Activated CD8-positive, alpha-beta memory T cell treated with anti-CD3 and anti-CD28 coated beads, Interleukin-2, amount 50 U/mL, for 48 hours (primary cell): ENCODE measurements around the gene GNLY.
"Not testable (repeated sequence)": the region's sequence is repeated elsewhere in the genome, so short reads cannot be mapped to it uniquely, and the experiment has no call there.

Experiments used
- DNase-seq: peaks from one replicate; pipeline ENCODE4 v3.0.0-alpha.2; 2020

Gene GNLY

DNA sequence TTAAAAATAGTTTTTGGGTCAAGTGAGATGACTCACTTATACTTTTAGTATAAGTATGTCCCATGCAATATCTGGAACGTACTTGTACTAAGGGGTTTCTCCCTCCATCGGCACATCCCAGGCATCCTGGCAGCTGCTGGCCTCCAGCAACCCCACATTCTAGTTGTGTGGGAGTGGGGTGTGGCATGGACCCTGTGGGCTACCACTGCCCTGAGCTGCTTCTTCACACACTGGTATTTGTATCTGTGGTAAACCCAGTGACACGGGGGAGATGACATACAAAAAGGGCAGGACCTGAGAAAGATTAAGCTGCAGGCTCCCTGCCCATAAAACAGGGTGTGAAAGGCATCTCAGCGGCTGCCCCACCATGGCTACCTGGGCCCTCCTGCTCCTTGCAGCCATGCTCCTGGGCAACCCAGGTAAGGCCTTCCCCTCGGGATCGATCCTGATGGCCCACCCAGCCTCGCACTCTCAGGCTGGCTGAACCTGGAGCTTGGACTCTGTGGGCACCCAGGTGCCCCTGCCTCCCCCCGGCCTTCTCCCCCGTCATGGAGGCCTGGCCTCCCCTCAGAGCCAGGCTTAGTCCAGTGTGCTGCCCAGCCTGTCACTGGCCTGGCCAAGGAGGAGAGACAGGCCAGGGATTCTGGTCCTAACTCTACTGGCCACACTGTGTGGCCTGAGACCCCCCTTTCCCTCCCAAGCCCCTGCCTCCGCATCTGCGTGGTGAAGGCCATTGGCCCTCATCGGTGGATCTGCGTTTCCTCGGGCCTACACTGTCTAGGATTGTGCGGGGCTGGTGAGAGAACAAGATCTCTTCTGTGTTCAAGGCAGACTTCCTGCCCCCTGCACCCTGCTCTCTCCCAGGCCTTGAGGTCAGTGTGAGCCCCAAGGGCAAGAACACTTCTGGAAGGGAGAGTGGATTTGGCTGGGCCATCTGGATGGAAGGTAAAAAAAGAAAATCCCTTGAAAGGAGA is at the start of gene GNLY:
TSS of gene GNLY (plus strand) at position 307 of the 974 bp plus-strand sequence. CDS start at position 368, 61 bp downstream.
- no peak for DNase-seq

DNA sequence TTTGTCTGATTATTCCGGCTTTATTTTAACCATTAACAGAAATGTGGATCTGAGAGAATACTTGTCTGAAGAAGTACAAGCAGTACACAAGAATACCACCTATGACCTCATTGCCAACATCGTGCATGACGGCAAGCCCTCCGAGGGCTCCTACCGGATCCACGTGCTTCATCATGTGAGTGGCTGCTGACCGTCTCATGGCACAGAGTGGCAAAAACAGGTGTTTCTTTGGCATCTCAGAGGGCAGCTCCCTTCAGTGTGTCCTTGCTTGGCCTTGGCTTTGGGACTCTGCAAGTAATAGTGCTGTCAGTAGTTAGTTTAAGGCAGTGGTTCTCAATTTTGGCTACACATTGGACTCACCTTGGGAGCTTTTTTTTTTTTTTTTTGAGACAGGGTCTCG is 49.2 kb upstream of the GNLY start:
- no peak for DNase-seq

DNA sequence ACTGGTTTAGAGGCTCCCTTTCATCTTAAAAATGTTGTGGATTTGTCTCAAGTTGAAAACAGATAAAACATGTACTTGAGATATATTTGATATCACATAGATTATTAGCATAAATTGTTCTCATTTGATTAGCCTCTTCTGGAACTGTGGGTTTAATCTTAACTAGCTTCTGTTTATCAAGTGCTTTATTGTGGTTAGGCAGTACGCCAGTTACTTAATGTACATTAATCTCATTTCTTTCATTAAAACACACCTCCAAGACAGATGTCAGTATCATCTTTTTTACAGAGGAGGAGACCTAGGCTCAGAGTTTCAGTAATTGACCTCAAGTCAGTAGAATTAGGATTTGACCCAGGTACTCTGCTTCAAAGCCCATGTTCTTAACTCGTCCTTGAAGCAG is 48.0 kb upstream of the GNLY start:
- no peak for DNase-seq

DNA sequence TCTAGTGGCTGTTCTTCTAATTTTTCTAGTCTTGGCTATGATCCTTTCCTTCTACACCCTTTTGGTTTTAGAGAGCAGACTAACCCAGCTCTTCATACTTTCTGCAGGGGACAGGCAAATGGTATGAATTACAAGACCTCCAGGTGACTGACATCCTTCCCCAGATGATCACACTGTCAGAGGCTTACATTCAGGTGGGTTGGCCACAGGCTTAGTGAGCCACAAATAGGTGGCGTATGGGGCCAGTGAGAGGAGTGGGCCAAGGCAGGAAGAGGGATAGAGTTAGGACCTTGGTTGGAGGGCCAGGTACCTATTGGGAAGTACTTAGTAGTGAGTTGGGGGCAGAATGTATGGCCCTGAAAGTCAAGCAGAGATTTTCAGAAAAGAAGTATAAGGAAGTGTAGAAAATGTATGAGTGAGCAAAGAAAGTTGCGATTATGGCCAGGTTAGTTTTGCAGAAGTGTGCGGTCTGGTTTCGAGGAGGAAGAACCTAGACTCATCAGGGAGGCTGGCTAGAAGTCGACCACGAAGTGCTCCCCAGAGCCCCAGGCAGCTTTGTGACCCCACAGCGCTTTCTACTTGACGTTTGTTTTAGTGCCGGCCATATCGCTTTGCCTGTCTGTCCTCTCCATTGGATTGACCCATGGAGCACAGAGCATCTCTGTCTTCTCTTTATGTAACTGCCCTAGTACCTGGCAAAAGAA is 46.2 kb upstream of the GNLY start:
- DNase-seq: no peak

DNA sequence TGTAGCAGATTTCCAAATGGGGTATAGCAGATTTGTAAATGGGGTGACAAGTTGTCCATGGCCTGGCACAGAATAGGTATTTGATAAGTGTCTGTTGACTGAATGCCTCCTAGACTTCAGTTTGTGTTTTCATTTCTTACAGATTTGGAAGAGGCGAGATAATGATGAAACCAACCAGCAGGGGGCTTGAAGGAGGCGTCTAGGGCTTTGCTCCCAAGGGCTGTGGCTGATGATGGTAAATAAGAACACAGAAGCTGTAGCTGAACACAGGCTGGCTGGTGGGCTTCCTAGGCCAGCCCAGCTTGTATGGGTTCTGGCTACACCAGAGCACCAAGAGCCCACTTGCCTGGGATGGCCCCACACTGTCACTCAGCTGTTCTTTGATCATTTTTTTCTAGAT is 45.5 kb upstream of the GNLY start:
- no peak for DNase-seq

DNA sequence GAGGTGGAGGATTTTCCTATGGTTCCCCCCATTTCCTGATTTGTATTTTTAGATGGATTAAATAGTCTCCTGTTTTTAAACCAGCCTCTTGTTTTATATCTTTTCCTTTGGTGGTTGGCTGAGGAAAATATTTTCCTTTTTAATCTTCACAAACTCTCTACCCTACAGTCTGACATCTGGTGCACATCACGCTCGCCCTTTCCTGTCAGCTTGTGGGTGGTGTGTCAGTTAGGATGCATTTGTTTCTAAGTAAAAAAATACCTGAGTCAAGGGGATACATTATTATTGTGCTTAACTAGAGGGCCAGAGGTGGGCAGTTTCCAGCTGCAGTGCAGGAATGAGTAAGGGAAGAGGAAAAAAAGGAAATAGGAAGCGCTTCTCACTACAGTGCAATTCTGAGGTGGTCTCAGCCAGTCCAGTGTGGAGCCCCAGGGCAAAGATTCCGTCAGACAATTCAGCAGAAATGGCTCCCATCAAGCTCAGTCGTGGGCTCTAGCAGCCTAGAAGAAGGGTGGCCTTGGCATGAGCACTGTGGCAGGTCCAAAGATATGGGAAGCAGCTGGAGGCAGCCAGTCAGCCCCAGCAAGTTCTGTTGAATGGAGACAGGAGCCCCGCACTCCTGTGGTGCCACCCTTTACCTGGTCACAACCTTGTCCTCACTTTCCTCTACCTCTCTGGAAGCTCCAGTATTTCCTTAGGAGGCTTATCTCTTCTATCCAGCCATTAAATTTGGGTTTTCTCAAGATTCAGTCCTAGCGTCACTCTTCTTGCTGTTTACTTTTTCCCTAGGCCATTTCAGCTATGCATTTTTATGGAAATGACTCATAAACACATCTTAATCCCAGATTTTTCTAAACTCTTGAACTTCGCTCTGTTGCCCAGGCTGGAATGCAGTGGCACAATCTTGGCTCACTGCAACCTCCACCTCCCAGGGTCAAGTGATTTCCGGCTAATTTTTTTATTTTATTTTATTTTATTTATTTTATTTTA is 44.7 kb upstream of the GNLY start:
- no peak for DNase-seq

DNA sequence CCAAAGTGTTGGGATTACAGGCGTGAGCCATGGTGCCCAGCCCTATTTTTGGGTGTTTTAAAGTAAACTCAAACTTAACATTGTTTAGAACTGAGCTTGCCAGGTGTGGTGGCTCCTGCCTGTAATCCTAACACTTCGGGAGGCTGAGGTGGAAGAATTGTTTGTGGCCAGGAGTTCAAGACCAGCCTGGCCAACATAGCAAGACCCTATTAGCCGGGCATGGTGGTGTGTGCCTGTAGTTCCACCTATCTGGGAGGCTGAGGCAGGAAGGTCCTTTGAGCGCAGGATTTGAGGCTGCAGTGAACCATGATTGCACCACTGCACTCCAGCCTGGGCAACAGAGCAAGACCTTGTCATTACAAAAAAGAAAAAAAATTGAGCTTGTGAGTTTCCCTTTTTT is 43.7 kb upstream of the GNLY start:
- no peak for DNase-seq

DNA sequence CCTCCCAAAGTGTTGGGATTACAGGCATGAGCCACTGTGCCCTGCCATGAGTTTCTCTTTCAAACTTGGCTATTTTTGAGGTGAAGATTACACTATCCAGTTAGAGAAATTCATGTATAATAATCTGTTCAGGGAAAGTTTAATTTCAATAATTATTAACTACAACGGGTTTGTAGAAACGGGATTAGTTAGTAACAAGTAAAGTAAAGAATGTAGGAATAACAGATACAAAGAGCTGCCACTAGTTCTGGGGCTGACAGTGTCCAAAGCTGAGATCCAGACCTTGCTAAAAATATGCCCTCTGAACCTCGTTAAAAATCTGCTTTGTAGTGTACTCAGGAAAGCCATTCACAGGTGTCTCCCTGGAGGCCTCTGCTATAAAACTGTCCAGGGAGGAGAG is 43.1 kb upstream of the GNLY start:
- DNase-seq: no peak

DNA sequence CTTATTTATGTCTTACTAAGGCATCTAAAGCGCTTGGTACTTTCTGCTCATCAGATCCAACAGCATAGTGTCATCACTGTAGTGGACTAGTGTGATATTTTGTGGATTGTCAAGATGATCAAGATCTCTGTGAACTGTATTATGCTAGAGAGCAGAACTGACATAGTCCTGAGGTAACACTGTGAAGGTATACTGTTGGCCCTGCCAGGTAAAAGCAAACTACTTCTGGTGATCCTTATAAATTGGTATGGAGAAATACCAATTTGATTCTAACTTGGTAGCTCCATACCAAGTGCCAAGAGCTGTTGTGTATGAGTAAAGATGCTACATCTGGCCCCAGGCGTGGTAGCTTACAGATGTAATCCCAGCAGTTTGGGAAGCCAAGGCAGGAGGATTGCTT is 42.1 kb upstream of the GNLY start:
- no peak for DNase-seq

DNA sequence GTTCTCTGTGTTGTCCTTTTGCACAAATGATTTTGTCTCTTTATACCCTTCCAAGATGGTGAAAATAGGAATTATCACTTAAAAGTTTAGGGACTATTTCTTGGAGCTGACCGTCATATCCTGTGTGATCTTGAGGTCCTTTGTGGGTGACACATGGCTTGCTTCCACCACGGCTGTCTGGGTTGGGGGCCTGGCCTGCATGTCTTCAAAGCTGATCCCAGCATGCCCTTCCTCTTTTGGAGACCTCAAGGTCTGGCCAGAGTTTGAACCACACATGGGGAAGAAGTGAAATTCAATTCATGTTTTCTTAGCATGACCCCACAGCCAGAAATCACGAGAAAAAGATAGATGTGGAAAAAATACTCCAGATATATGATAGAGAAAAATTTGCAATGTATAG is 40.2 kb upstream of the GNLY start:
- DNase-seq: no peak

DNA sequence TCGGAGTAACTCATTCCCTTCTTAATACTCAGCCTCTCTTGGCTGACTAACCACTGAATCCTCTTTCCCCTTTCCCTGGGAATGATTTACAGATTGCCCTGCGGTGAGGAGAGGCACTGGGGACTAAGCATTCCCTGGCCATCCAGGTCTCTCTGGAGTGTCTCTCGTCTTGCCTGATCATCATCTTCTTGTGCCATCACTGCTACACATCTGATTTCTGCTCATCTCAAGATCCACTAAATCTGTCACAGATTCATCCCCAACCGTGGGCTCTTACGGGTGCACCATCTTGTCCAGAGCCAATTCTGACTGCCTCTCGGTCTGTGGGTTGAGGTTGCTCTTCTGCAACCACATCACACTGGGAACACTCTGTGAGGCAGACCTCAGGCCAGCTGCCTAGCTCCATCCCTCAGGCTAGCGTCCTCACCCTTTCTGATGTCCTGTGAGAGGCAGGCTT is 38.2 kb upstream of the GNLY start:
- DNase-seq: no peak

DNA sequence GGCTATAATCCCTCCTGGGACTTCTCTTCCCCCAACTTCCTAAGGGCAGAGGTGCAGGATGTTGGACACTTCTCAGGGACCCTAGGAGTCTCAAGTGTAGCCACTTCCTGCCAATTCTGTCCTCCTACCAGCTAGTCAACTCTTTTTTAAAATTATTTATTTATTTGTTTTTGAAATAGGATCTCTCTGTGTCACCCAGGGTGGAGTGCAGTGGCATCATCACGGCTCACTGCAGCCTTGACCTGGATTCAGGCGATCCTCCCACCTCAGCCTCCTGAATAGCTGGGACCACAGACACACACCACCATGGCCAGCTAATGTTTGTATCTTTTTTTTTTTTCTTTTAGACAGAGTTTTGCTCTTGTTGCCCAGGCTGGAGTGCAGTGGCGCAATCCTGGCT is 37.7 kb upstream of the GNLY start:
- no peak for DNase-seq

DNA sequence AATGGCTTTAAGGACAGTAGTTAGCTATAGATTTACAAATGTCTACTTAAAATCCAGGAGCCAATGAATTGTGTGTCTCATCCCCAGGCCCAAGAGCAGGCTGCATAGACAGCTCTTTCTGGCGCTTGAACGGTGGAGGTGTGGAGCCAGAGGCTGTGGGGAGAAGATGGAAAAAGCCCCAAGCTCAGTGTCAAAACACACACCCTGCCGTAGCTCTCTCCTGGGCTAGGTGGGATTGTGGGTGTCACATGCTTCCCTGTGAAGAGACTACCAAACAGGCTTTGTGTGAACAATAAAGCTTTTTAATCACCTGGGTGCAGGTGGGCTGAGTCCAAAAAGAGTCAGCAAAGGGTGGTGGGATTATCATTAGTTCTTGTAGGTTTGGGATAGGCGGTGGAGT is 36.8 kb upstream of the GNLY start:
- DNase-seq: not testable (repeated sequence)

DNA sequence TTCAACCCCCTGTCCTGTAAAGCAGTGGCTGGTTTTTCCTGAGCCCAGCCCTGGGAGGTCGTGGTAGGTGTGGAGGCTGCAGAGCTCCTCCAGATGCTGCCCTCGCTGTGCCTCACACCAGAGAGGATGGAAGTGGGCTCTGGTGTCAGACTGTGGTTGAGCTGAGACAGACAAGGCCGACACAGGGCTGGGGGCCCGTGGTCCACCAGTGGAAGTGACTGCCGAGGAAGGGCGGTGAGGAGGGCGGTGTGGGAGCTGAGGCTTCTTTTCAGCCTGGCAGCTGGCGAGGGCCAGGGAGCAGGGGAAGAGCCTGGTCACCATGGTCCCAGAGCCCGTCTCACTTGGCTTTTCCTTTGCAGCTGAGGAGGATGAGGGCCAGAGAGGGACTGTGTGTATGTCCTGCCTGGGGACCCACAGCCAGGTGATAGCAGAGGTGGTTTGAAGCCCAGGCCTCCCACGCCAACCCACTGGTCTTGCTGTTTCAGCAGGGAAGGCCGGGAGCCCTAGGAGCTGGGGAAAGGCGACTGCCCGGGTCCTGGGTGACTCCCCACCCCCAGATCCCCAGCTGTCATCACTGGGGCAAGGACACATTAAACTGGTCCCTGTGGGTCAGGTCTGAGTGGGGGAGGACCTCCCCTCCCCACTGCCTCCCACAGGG is 34.7 kb upstream of the GNLY start:
- DNase-seq: no peak

DNA sequence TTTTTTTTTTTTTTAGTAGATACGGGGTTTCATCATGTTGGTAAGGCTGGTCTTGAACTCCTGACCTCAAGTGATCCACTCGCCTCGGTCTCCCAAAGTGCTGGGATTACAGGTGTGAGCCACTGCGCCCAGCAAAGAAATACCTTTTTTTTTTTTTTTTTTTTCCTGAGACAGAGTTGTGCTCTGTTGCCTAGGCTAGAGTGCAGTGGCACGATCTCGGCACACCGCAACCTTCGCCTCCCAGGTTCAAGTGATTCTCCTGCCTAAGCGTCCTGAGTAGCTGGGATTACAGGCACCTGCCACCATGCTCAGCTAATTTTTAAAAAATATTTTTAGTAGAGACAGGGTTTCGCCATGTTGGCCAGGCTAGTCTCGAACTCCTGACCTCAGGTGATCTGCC is 33.9 kb upstream of the GNLY start:
- not testable (repeated sequence) for DNase-seq

DNA sequence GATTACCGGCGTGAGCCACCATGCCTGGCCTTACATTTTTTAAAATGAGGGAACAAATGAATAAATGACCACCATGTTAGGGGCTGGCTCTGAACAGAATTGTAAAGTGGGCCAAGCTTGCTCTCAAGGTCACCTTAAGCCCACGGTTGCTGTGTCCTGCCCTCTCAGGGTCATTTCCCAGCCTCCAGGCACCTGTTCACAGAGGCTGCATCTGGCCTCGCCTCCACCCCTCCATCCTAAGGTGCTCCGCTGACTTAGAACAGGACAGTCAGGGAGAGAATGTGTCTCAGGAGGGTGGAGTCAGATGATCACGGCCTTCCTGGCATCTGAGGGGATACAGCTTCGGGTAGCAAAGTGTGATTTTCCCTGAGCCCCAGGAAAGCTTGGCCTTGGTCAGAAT is 33.4 kb upstream of the GNLY start:
- DNase-seq: no peak

DNA sequence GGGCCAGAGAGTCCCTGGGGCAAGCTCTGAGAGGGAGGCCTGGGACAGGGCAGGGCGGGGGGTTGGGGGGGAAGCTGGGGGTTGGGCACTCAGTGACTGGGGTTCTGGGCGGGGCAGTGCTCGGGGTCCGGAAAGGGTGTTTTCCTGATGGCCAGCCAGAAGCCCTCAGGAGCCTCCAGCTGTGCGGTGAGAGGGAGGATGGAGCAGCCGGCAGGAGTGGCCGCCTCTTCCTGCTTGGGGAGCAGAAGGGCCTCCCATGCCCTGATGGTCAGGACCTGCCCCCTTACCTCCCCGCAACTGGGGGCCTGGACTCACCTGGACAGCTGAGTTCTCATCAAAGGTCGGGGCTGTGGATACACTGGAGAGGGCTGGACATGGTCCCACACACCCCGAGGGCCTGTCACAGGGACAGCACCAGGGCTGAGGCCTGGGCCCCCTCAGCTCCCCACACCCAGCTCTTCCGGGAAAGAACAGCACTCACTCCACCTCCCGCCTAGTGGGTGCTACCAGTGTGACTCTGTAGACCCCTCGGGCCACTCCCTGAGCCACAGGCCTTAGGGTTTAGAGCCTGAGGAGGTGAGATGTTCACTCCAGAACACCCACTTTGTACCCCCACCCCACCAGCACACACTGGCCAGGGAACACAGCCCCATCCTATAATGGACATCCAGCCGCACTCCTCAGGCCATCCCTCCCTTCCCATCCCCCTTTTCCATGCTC is 32.9 kb upstream of the GNLY start:
- no peak for DNase-seq

DNA sequence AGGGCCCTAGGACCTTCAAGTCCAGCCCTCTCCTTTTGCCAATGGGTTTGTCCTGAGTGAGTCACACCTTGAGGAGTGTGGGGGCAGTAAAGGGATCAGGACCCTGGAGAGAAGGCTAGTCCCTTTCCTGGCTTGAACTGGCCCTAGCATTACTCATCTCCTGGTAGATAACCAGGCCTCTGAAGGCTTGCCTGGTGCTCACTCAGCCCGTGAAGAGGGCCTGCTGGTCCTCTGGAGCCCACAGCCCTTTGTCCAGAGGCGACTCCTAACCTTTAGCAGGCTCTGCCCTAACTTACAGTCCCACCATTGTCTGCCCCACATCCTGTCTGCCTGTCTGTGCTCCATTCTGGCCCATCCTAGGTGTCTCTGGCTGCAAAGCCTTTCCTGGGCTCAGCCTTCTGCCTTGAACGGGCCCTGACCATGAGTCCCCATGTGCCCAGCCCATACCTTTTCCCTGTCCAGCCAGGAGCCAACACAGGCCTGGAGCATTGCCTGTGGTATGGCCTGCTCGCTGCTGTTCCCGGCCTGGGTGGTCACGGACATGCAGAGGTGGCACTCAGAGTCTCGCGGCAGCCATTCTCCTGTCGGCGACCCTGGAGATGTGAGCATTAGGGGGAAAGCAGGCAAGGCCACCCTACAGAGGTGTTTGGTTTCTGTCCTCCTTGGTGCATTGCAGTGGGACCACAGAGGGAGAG is 31.1 kb upstream of the GNLY start:
- no peak for DNase-seq

DNA sequence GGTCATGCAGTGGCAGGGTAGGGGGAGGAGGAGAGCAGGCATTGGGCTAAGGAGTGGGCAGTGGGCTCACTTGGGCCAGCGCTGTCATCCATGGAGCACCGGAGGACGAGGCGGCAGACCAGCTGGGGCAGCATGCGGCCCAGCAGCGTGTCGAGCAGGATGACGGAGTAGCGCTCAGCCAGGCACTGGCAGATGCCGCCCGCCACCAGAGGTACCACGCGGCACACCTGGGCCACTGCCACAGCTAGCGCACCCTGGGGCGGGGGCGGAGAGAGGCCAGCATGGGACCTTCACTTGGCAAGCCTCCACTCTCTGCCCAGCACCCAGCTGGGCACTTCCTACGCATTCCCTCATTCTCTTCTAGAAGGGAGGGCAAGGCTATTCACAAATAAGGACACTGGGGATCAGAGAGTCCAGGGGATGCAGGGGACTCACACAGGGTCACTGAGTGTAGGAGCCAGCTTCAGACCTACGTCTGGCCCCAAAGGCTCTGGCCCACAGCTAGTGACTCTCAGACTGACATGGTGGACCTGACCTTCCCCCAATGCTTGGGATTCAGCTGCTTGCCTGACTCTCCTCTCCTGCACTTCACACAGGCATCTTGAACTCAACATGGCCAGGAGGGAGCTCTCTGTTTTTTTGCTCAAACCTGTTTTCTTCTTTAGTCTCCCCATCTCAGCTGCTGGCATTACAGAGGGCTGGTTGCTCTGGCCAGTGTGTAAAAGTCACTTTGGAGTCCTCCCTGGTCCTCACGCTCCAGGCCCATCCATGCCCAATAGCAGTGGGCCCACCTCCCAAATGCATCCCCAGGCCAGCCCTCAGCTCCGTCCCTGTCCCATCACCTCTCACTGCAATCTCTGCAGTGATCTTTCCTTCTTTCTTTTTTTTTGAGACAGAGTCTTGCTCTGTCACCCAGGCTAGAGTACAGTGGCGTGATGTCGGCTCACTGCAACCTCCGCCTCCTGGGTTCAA is 30.3 kb upstream of the GNLY start:
- DNase-seq: no peak
